GM23338 (cell line): ENCODE measurements around the gene MBD3L2.

Experiments used
- CREB1 ChIP-seq: fragments of 250-450 bp; sonication (Bioruptor Pico); IDR thresholded peaks from 2 replicates; pipeline ENCODE4 v1.5.0; 2020; ENCODE audit warnings: low read depth, mild to moderate bottlenecking, moderate library complexity
- CTCF ChIP-seq, 2 experiments: fragments of 200-600 bp in 1 of 2; sonication (generic) in 1 of 2; conservative IDR thresholded peaks; 2 replicates each; pipeline versions ENCODE4 v1.5.1 to v1.6.1; 2016 to 2017; ENCODE audit warnings: antibody characterized with exemption in 2 of 2, low read depth in 2 of 2, mild to moderate bottlenecking in 2 of 2, moderate library complexity in 1 of 2
- ETS1 ChIP-seq: IDR thresholded peaks from 2 replicates; pipeline ENCODE4 v1.6.1; 2016; ENCODE audit warnings: antibody characterized with exemption
- EZH2 ChIP-seq: fragments of 200-600 bp; sonication (generic); IDR thresholded peaks from one replicate; pipeline ENCODE4 v1.8.0; 2017; ENCODE audit warnings: antibody characterized with exemption, mild to moderate bottlenecking, low read depth; ENCODE audit not compliant: unreplicated experiment
- EZH2phosphoT487 ChIP-seq: fragments of 200-600 bp; sonication (generic); IDR thresholded peaks from one replicate; pipeline ENCODE4 v1.8.1; 2018; ENCODE audit warnings: antibody characterized with exemption; ENCODE audit not compliant: unreplicated experiment
- JUNB ChIP-seq: IDR thresholded peaks from one replicate; pipeline ENCODE4 v1.6.1; 2016; ENCODE audit warnings: antibody characterized with exemption; ENCODE audit not compliant: unreplicated experiment
- NANOG ChIP-seq: IDR thresholded peaks from 2 replicates; pipeline ENCODE4 v1.6.1; 2016; ENCODE audit warnings: antibody characterized with exemption, borderline replicate concordance
- POLR2AphosphoS5 ChIP-seq: IDR thresholded peaks from 2 replicates; pipeline ENCODE4 v1.6.1; 2016; ENCODE audit warnings: antibody characterized with exemption, low read depth
- REST ChIP-seq: IDR thresholded peaks from one replicate; pipeline ENCODE4 v1.6.1; 2018; ENCODE audit warnings: antibody characterized with exemption; ENCODE audit not compliant: unreplicated experiment
- STAT1 ChIP-seq: IDR thresholded peaks from one replicate; pipeline ENCODE4 v1.6.1; 2016; ENCODE audit warnings: antibody characterized with exemption; ENCODE audit not compliant: unreplicated experiment
- ZNF114 ChIP-seq: fragments of 250-450 bp; sonication (Bioruptor Pico); IDR thresholded peaks from 2 replicates; pipeline ENCODE4 v1.5.0; 2020; ENCODE audit warnings: mild to moderate bottlenecking, moderate library complexity
- ZNF331 ChIP-seq: fragments of 250-450 bp; sonication (Bioruptor Pico); IDR thresholded peaks from 2 replicates; pipeline ENCODE4 v1.5.0; 2020; ENCODE audit warnings: low read depth, mild to moderate bottlenecking, moderate library complexity
- ZNF462 ChIP-seq: fragments of 250-450 bp; sonication (Bioruptor Pico); IDR thresholded peaks from 2 replicates; pipeline ENCODE4 v1.5.0; 2020; ENCODE audit warnings: mild to moderate bottlenecking, moderate library complexity

DNA sequence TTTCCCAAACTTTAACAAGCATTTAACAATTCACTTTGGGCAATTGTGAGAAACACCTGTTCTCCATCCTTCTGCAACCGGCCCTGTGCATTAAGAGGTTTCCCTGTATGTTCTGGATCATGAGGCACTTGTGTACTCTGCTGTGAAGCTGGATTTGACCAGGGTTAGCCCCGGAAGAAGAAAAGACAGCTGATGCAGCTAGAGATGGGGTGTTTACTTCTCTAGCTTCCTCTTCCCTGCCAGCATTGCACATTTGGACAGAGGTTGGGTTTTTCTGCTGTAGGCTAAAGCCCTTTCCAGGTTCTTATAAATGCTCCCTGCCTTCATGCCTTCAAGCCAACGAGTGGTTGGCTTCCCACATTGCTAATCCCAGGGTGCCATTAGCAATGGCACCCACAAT is 48.8 kb upstream of the MBD3L2 start:
- no peak for TF ChIP-seq CREB1 (CRISPR knock-in tag)
- no peak for TF ChIP-seq EZH2phosphoT487
- no peak for TF ChIP-seq JUNB
- no peak for TF ChIP-seq POLR2AphosphoS5
- no peak for TF ChIP-seq CTCF (conservative IDR thresholded peaks at IDR 0.05; ENCODE audit: low read depth in 2 of 2)
- TF ChIP-seq REST: no peak
- no peak for TF ChIP-seq EZH2
- TF ChIP-seq ZNF331: no peak
- no peak for TF ChIP-seq ZNF114 (CRISPR knock-in tag)
- TF ChIP-seq NANOG: no peak
- no peak for TF ChIP-seq STAT1
- no peak for TF ChIP-seq ETS1
- TF ChIP-seq ZNF462 (CRISPR knock-in tag): no peak
